SK-N-SH treated with all-trans-retinoic acid at 6 μM for 48 hours (cell line): ENCODE measurements around the gene IPO4.

Source experiments
- ATAC-seq: fragments of 200-7000 bp; cut with Tn5 transposase; 3 replicates; pipeline ENCODE4 v1.9.1; 2020; ENCODE audit warnings: mild to moderate bottlenecking, moderate library complexity
- BACH2 ChIP-seq: fragments of 250-450 bp; sonication (Bioruptor Pico); IDR thresholded peaks from 2 replicates; pipeline ENCODE4 v1.9.0; 2021; ENCODE audit warnings: mild to moderate bottlenecking, borderline replicate concordance
- CSDC2 ChIP-seq: fragments of 250-450 bp; sonication (Bioruptor Pico); IDR thresholded peaks from 2 replicates; pipeline ENCODE4 v1.5.0; 2020; ENCODE audit warnings: mild to moderate bottlenecking, moderate library complexity
- CSRNP3 ChIP-seq: fragments of 250-450 bp; sonication (Bioruptor Pico); IDR thresholded peaks from 2 replicates; pipeline ENCODE4 v1.5.1; 2021; ENCODE audit warnings: mild to moderate bottlenecking, moderate library complexity
- ESRRG ChIP-seq: fragments of 250-450 bp; sonication (Bioruptor Pico); IDR thresholded peaks from 2 replicates; pipeline ENCODE4 v1.6.1; 2021; ENCODE audit warnings: mild to moderate bottlenecking
- GLIS3 ChIP-seq: fragments of 250-450 bp; sonication (Bioruptor Pico); IDR thresholded peaks from 2 replicates; pipeline ENCODE4 v1.5.0; 2020; ENCODE audit warnings: mild to moderate bottlenecking, moderate library complexity
- ISL1 ChIP-seq: fragments of 250-450 bp; sonication (Bioruptor Pico); IDR thresholded peaks from 2 replicates; pipeline ENCODE4 v2.1.2; 2022; ENCODE audit warnings: mild to moderate bottlenecking, moderate library complexity
- POU6F1 ChIP-seq: fragments of 250-450 bp; sonication (Bioruptor Pico); IDR thresholded peaks from 2 replicates; pipeline ENCODE4 v1.8.0; 2021; ENCODE audit warnings: low read depth, mild to moderate bottlenecking, moderate library complexity, borderline replicate concordance
- PPARA ChIP-seq: fragments of 250-450 bp; sonication (Bioruptor Pico); IDR thresholded peaks from 2 replicates; pipeline ENCODE4 v1.5.0; 2020; ENCODE audit warnings: mild to moderate bottlenecking, borderline replicate concordance
- SNAI2 ChIP-seq: fragments of 250-450 bp; sonication (Bioruptor Pico); IDR thresholded peaks from 2 replicates; pipeline ENCODE4 v1.5.0; 2020; ENCODE audit warnings: mild to moderate bottlenecking, moderate library complexity
- TCF4 ChIP-seq: fragments of 250-450 bp; sonication (Bioruptor Pico); IDR thresholded peaks from 2 replicates; pipeline ENCODE4 v1.8.0; 2021; ENCODE audit warnings: mild to moderate bottlenecking, moderate library complexity, borderline replicate concordance
- TSHZ2 ChIP-seq: fragments of 250-450 bp; sonication (Bioruptor Pico); IDR thresholded peaks from 2 replicates; pipeline ENCODE4 v1.5.0; 2020; ENCODE audit warnings: mild to moderate bottlenecking, moderate library complexity
- ZC3H10 ChIP-seq: fragments of 250-450 bp; sonication (Bioruptor Pico); IDR thresholded peaks from 2 replicates; pipeline ENCODE4 v1.5.1; 2021; ENCODE audit warnings: mild to moderate bottlenecking, moderate library complexity
- ZFP3 ChIP-seq: fragments of 250-450 bp; sonication (Bioruptor Pico); IDR thresholded peaks from 2 replicates; pipeline ENCODE4 v1.5.0; 2020; ENCODE audit warnings: mild to moderate bottlenecking, moderate library complexity
- ZFP30 ChIP-seq: fragments of 450-650 bp; formaldehyde crosslinking; IDR thresholded peaks from 2 replicates; pipeline ENCODE4 v1.5.0; 2022; ENCODE audit warnings: mild to moderate bottlenecking, moderate library complexity
- ZNF565 ChIP-seq: fragments of 450-650 bp; formaldehyde crosslinking; conservative IDR thresholded peaks from 2 replicates; pipeline ENCODE4 v1.5.0; 2020; ENCODE audit warnings: low read depth, mild to moderate bottlenecking, moderate library complexity
- ZNF70 ChIP-seq: fragments of 450-650 bp; formaldehyde crosslinking; IDR thresholded peaks from 2 replicates; pipeline ENCODE4 v1.5.0; 2020; ENCODE audit warnings: mild to moderate bottlenecking, moderate library complexity
- ZNF8 ChIP-seq: fragments of 450-650 bp; formaldehyde crosslinking; IDR thresholded peaks from 2 replicates; pipeline ENCODE4 v1.5.0; 2020; ENCODE audit warnings: mild to moderate bottlenecking, moderate library complexity

IPO4 gene

GRCh38 chr14:24188251-24189058 is at the start of gene IPO4:
Gene IPO4, minus strand, starts transcription at chr14:24188816. Its CDS starts 29 bp downstream, at chr14:24188787.
- peak; percentile 92 for ATAC-seq
- no peak for TF ChIP-seq ESRRG (CRISPR knock-in tag)
- 0 out of 2 replicates have a peak, but pooled peaks have one; percentile 16 for TF ChIP-seq ZNF8 (CRISPR knock-in tag)
- no peak for TF ChIP-seq ISL1 (CRISPR knock-in tag)

GRCh38 chr14:24238123-24238522 is 49.5 kb upstream of the IPO4 start:
- TF ChIP-seq TCF4 (CRISPR knock-in tag) = no peak
- no peak for TF ChIP-seq GLIS3 (CRISPR knock-in tag)
- no peak for TF ChIP-seq ZNF70 (CRISPR knock-in tag)
- no peak for TF ChIP-seq CSDC2 (CRISPR knock-in tag)
- ATAC-seq = no peak

- no peak for TF ChIP-seq ZNF70 (CRISPR knock-in tag)
- TF ChIP-seq ISL1 (CRISPR knock-in tag) = no peak
- TF ChIP-seq ZFP30 (CRISPR knock-in tag) = no peak
- no peak for TF ChIP-seq CSDC2 (CRISPR knock-in tag)
- TF ChIP-seq ESRRG (CRISPR knock-in tag) = no peak
- TF ChIP-seq BACH2 (CRISPR knock-in tag) = no peak
- ATAC-seq = no peak
Observed at GRCh38 chr14:24237463-24237955, 48.9 kb upstream of the IPO4 start.

- TF ChIP-seq POU6F1 (CRISPR knock-in tag) = no peak
- TF ChIP-seq TCF4 (CRISPR knock-in tag) = no peak
- TF ChIP-seq GLIS3 (CRISPR knock-in tag) = no peak
- no peak for TF ChIP-seq ZFP30 (CRISPR knock-in tag)
- TF ChIP-seq ZNF70 (CRISPR knock-in tag) = no peak
- no peak for TF ChIP-seq CSDC2 (CRISPR knock-in tag)
- TF ChIP-seq BACH2 (CRISPR knock-in tag) = no peak
- TF ChIP-seq ZC3H10 (CRISPR knock-in tag) = no peak
- TF ChIP-seq ZNF565 (CRISPR knock-in tag) = no peak
- TF ChIP-seq SNAI2 (CRISPR knock-in tag) = no peak
- TF ChIP-seq ZFP3 (CRISPR knock-in tag) = no peak
- no peak for TF ChIP-seq TSHZ2 (CRISPR knock-in tag)
Observed at GRCh38 chr14:24236689-24237462, 48.3 kb upstream of the IPO4 start.

GRCh38 chr14:24235804-24236688 is 47.4 kb upstream of the IPO4 start:
- TF ChIP-seq ZFP30 (CRISPR knock-in tag) (no peak), GLIS3 (CRISPR knock-in tag) (no peak), ESRRG (CRISPR knock-in tag) (no peak), PPARA (CRISPR knock-in tag) (no peak), TCF4 (CRISPR knock-in tag) (no peak), CSRNP3 (no peak), SNAI2 (CRISPR knock-in tag) (no peak), ISL1 (CRISPR knock-in tag) (no peak), BACH2 (CRISPR knock-in tag) (no peak)
- ATAC-seq = no peak

More at GRCh38 chr14:24236689-24237462, 48.3 kb upstream of the IPO4 start:
- no peak for ATAC-seq
